NK-92 treated with Interleukin-12 subunit alpha and Interleukin-12 subunit beta, amount 100 ng/mL, for 24 hours (cell line): ENCODE data around the gene QRICH1.
A peak's percentile ranks its signal among the peaks of the same experiment; 100 is the strongest.
"Not testable (repeated sequence)": the region's sequence is repeated elsewhere in the genome, so short reads cannot be mapped to it uniquely, and the experiment has no call there.

Source experiments
- DNase-seq: peaks from one replicate; lab custom pipeline; 2025; lab: John Stamatoyannopoulos, UW

The QRICH1 gene

DNA sequence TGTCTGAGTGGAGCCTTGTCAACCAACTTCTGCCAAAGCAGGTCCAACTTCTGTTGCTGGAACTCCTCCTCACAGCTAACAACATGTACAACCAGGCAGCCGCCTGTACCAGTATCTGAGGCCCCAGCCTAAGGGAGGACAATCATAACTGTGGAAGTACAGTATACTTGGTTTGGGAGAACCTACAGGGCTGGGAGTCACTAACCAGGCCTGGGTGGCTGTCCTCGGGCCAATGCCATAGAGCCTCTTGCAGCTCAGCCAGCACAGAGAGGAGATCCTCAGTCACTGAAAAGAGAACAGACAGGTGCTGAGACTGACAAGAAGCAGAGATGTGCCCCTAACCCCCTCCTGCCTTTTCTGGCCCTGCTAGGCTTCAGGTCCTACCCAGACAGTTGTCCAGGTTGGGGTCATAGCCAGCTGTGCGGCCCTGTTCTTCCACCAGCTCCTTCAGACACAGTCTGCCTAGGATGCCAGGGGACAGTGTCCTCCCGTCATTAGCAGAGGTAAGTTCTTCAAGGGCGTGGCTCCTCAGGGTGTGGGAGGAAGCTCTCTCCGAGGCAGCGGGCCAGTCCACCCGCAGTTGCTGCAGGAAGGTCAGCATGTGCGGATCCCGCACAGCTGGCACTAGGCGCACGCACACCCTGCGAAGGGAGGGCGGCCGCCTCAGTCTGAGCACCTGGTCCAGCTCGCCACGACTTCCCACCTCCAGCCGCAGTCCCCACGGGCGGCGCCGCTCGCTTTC is 76.5 kb downstream of the QRICH1 start:
- DNase-seq = no peak

DNA sequence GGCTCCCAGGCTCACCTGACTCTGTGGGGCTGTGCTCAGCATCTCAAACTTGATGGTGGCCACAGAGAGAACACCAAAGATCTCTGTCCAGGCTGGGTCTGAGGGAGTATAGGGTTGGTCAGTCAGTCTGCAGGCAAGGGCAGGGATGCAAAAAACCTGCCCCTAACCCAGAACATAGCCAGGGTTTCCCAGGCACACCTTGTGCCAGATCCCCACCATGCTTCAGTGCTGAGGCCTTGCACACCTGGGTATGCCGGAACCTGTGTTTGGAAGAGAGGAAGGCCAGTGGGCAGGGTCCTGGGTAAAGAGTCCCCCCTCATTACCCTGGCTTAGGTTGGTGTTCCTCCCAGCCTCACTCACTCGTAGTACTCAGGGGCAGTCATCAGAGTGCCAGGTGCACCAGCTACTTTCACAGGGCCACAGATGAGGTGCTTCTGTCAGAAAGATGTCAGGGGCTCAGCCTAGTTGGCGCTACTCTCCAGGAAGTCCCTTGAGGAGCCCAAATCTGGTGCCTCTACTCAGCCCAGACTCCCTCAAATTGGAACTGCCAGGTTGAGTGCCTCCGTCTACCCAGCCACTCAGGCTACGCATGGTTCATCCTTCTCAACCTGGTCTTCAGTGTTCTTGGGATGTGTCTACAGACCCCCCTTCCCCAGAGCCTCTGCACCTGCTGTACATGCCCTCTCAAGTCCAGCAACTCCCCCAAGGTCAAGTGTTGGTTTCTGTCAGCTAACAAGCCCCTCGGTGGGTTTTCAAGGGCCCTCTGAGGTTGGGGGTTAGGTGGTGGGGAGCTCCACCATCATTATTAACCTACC is 77.2 kb downstream of the QRICH1 start:
- DNase-seq = no peak

DNA sequence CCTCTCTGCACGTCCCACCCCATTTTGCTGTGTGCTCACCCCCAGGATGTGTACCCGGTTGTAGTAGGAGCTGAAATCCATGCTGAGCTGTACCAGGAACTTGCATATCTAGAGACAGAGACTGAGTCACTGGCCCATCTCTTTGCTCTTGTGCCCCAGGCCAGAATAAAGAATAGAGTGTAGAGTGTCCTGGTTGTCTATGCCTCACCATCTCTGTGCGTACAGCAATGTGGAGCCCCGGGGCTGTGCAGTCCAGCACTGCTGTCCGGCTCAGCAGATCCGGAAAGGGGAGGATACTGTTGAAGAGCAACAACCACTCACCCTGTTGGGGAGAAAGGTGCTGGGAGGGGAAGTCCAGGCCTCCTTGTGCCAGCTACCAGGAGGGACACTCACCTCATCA is 78.1 kb downstream of the QRICH1 start:
- no peak for DNase-seq

DNA sequence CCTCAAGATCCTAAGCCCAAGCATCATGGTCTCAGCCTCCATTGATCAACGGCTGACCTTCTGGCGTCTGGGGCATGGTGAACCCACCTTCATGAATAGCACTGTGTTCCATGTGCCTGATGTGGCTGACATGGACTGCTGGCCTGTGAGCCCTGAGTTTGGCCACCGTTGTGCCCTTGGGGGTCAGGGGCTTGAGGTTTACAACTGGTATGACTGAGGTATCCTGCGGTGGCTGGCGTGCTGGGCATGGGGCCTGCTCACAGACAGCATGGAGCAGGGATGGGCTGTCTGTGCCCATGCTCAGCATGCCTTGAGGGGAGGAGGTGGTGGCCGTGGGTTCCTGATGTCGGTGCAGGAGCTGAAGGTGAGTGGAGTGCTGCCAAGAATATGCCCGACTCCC is 78.8 kb downstream of the QRICH1 start:
- DNase-seq = no peak

DNA sequence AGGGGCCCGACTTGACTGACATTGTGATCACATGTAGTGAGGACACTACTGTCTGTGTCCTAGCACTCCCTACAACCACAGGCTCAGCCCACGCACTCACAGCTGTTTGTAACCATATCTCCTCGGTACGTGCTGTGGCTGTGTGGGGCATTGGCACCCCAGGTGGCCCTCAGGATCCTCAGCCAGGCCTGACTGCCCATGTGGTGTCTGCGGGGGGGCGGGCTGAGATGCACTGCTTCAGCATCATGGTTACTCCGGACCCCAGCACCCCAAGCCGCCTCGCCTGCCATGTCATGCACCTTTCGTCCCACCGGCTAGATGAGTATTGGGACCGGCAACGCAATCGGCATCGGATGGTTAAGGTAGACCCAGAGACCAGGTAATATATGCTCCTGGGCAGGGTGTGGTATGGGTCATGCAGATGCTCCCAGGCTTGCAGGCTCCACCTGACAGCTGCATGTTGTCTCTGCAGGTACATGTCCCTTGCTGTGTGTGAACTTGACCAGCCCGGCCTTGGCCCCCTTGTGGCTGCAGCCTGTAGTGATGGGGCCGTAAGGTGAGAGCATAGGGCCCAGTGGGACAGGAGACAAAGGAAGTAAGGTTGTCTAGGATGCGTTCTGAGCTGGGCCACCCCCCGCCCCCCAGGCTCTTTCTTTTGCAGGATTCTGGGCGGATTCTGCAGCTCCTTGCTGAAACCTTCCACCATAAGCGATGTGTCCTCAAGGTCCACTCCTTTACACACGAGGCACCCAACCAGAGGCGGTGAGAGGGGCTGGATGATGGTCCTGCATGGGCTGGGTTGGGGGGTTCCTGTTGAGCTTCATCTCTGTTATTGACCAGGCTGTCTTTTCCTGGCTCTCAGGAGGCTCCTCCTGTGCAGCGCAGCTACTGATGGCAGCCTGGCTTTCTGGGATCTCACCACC is 79.9 kb downstream of the QRICH1 start:
- DNase-seq = no peak

DNA sequence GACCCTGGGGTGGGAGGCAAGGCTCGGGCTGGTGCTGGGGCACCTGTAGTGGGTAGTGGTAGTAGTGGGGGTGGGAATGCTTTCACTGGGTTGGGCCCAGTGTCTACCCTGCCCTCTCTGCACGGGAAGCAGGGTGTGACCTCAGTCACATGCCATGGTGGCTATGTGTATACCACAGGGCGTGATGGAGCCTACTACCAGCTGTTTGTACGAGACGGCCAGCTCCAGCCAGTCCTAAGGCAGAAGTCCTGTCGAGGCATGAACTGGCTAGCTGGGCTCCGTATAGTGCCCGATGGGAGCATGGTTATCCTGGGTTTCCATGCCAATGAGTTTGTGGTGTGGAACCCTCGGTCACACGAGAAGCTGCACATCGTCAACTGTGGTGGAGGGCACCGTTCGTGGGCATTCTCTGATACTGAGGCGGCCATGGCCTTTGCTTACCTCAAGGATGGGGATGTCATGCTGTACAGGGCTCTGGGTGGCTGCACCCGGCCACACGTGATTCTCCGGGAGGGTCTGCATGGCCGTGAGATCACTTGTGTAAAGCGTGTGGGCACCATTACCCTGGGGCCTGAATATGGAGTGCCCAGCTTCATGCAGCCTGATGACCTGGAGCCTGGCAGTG is 80.6 kb downstream of the QRICH1 start:
- DNase-seq = no peak

DNA sequence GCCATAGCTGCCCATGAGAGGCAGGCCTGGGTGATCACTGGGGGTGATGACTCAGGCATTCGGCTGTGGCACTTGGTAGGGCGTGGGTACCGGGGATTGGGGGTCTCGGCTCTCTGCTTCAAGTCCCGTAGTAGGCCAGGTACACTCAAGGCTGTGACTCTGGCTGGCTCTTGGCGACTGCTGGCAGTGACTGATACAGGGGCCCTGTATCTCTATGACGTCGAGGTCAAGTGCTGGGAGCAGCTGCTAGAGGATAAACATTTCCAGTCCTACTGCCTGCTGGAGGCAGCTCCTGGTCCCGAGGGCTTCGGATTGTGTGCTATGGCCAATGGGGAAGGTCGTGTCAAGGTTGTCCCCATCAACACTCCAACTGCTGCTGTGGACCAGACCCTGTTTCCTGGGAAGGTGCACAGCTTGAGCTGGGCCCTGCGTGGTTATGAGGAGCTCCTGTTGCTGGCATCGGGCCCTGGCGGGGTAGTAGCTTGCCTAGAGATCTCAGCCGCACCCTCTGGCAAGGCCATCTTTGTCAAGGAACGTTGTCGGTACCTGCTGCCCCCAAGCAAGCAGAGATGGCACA is 81.3 kb downstream of the QRICH1 start:
- no peak for DNase-seq

DNA sequence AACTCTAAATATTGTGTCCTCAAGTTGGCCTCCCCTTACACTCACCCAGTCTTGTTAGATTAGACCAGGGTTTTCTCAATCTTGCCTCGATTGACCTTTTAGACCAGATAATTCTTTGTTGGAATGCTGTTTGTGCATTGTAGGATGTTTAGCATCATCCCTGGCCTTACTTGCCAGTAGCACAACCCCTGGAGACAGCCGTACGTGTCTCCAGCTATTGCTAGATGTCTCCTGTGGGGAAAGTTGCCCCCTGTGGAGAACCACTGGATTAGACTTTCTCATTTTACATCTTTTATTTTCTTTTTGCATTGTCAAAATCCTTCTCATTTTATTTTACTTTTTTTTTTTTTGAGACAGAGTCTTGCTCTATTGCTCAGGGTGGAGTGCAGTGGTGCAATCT is 84.5 kb downstream of the QRICH1 start:
- no peak for DNase-seq

DNA sequence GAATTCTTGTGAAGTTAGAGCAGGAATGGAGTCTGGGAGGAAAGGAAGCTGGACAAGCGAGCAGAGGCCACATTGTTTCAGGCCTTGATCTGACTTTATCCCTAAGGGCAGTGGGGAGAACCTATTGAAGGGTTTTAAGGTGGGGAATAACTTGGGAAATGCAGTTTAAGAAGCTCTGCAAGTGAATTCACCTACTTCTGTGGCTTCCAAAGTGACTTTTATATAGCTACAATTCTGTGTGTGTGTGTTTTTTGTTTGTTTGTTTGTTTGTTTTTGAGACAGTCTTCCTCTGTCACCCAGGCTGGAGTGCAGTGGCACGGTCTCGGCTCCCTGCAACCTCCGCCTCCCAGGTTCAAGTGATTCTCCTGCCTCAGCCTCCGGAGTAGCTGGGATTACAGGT is 85.2 kb downstream of the QRICH1 start:
- not testable (repeated sequence) for DNase-seq

DNA sequence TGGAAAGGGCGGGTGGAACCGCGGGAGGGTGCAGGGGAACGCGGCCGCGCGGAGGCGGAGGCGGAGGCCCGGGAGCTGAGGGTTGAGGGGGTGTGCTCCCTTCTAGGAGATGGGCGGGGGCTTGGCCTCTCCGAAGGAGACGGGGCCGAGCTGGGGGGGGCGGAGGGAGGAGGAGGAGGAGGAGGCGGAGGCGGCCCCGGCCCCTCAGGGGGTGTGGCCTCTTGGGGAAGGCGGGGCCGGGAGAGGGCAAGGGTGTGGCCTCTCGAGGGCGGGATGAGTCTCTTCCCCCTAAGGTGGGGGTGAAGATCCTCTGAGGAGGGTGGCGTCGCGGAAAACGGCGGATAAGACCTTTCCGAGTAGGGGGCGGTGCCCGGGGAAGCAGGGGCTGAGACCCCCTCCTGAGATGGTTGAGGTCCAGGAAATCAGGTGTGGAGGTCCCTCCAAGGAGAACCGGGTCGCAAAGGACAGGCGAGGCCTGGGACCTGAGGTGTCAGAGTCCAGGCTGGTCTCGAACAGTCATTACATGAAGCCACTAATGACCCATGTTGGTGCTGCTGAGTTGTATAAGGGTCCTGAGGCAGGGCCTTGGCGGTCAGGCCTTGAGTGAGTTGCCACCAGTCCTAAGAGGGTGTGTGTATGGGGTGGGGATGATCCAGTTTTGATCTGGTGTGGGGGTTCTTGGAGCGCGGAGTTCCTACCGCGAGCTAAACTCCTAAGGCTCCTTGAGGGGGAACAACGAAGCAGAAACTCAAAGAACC is 85.9 kb downstream of the QRICH1 start:
- peak; percentile 63 for DNase-seq

DNA sequence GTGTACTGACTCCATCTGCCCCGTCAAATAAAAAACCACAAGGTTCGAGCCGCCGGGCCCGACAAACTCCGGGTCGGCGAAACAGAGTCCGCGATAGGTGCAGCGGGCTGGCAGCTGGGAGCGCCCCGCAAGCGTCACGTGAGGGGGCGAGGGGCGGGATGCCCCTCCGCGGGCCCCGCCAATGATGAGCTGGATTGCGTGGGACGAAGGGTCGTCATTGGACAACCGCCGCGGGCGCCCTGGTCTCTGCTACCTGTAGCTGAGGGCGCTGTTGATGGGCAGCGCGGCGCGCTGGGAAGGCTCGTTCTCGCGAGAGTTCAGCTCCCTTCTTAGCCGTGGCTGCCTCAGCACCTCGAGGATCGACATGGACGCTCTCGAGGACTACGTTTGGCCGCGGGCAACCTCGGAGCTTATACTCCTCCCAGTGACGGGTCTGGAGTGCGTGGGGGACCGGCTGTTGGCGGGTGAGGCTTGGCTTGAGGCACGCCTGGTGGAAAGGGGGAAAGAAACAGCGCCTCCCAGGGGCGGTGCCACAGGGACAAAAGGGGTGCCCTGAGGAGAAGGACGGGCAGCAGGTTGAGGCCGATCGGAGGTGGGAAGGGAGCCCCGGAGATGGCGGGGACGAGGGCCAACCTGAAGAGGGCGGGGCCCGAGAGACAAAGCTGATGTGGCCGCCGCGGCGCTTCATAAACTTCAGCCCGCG is 86.7 kb downstream of the QRICH1 start, which contains the start of gene WDR6:
Gene WDR6, plus strand, starts transcription at position 324 of the 703 bp plus-strand sequence. Its CDS starts 41 bp downstream, at position 365.
- DNase-seq = peak; percentile 92

DNA sequence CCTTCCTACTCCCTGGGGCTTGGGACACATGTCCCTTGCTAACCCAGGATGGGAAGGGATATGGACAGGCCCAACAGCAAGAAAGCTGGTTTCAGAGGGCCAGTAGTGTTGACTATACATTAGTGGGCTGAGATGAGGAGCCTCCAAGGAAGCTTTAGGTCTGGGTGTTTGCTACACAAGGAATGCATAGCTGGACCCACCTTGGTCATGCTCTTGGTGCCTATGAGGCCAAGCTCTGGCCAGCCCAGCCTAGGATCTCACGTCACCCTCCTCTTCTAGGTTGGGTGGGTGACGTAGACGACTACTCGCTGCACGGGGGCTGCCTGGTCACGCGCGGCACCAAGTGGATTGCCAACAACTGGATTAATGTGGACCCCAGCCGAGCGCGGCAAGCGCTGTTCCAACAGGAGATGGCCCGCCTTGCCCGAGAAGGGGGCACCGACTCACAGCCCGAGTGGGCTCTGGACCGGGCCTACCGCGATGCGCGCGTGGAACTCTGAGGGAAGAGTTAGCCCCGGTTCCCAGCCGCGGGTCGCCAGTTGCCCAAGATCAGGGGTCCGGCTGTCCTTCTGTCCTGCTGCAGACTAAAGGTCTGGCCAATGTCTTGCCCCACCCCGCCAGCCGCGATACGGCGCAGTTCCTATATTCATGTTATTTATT is 87.3 kb downstream of the QRICH1 start:
- DNase-seq = no peak

DNA sequence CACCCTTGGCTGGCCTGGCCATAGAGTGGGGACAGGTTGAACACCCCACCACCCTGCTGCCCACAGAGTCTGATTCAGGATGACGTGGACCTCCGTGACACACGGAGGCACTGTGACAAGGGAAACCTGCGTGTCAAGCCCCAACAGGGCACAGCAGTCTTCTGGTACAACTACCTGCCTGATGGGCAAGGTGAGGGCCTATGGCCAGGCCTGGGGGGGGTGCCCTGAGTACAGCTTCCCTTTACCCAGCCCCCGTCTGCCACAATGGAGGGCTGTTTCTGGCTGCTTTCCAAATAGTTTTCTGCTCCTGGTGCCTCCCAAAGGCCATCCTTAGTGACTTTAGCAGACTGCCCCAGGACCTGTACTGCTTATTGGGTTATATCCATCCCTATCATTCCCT is 87.9 kb downstream of the QRICH1 start:
- no peak for DNase-seq

DNA sequence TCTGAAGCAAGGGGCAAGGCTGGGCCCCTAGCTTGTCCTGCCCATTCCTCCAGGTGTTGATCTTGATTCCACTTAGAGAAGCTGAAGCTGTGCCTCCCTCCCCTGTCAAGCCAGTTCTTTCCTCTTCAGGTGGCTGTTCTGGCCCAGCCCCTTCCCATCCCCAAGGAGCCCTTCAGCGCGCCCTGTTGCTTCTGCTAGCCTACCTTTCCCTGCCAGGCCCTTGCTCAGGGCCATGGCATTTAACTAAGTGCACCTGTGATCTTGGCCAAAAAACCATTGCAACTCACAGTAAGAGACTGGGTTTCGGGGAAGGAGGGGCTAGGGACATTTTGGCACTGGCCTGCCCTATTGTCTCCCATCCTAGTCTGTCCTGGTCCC is 88.6 kb downstream of the QRICH1 start:
- no peak for DNase-seq

DNA sequence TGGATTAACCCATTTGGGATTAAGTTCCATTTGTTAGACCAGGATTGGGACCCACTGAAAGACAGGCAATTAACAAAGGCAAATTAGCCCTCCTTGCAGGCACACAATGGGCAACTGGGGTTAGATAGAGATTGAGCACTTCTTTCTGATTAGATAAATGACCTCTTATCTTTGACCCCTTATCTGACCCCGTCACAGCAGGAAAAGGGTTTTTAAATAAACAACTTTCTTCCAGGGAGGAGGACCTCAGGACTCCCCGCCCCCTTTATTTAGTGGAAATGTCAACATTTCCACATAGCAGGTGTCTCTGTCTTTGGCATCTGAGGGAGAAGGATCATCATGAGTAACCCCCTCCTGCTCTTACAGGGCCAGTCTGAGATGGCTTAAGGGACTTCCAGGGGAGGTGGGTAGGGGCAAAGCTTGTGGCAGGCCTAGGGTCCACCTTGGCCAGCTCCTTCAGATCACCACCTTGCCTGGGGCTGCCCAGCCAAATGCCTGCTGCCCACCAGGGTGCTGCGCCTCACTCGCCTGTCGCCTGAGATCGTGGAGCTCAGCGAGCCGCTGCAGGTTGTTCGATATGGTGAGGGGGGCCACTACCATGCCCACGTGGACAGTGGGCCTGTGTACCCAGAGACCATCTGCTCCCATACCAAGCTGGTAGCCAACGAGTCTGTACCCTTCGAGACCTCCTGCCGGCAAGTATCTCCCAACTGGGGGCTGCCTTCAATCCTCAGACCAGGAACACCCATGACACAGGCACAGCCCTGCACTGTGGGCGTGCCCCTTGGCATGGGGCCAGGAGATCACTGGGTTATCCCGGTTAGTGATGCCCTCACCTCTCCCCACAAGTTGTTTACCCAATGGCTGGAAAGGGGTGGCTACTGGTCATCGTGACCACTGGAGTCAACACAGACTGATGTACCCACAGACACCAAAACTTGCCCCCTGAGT is 89.2 kb downstream of the QRICH1 start:
- DNase-seq = no peak

DNA sequence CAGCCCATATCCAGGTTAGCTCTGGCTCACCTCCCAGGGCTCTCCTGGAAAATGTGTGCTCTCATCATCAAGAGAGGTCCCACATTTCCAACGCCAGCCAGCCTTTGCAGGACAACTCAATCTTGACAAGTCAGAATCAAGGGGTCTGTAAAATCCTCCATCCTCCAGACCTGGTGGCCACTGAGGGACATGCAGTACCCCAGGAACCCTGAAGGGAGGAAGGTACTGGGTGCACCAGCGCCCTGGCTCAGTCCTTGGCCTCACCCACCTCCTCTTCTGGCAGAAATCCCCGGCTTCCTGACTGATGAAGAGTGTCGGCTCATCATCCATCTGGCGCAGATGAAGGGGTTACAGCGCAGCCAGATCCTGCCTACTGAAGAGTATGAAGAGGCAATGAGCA is 92.7 kb downstream of the QRICH1 start:
- no peak for DNase-seq

DNA sequence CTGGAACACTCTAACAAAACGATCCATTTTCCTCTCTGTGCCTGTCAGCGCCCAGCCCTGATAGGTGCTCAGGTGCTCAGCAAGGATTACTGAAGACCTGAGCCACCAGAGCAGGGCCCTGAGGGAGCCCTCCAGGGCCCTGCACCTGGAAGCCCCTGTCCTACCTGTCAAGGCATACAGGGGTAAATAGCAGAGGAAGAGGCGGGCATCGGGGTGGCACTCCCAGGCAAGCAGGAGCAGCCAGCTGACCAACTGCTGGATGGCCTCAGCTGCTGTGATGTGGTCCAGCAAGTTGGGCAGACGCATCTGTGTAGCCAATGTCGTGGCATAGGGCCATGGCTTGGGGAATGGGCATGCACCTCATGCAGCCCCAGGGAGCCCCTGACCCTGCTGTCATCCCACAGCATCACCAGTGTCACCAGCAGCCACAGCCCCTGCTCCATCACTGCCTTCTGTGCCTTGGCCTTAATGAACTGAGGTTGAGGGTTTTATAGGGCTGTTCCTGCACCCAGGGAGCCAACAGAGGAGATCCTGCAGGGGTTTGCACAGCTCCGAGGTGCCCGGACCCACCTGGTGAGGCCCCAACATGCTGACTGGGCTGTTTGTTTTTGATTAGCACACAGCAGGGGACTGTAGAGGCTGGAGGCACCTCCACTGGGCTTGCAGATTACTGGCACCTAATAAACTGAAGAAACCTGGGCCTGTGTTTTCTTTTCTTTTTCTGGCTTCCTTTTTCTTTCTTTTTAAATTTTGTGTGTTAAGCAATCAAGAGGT is 94.6 kb downstream of the QRICH1 start:
- DNase-seq = no peak
